GM21737 (cell line): ENCODE results near the gene IGFL1.
"Not testable (repeated sequence)": the region's sequence is repeated elsewhere in the genome, so short reads cannot be mapped to it uniquely, and the experiment has no call there.

Experiments used
- ATAC-seq: cut with Tn5 transposase; IDR thresholded peaks from one replicate; pipeline ENCODE4 v1.9.1; 2021; ENCODE audit warnings: mild to moderate bottlenecking, moderate library complexity; ENCODE audit not compliant: unreplicated experiment

The IGFL1 gene

GRCh38 chr19:46201454-46202310 is 27.9 kb upstream of the IGFL1 start:
- ATAC-seq: no peak

GRCh38 chr19:46202426-46202825 is 27.1 kb upstream of the IGFL1 start:
- no peak for ATAC-seq

GRCh38 chr19:46202872-46203860 is 26.4 kb upstream of the IGFL1 start:
- no peak for ATAC-seq

GRCh38 chr19:46204008-46204407 is 25.5 kb upstream of the IGFL1 start:
- ATAC-seq: no peak

GRCh38 chr19:46205183-46205984 is 24.2 kb upstream of the IGFL1 start:
- no peak for ATAC-seq

GRCh38 chr19:46206176-46206575 is 23.4 kb upstream of the IGFL1 start:
- ATAC-seq: no peak

- no peak for ATAC-seq
Observed at GRCh38 chr19:46206682-46207081, 22.9 kb upstream of the IGFL1 start.

GRCh38 chr19:46207858-46208257 is 21.7 kb upstream of the IGFL1 start:
- ATAC-seq: not testable (repeated sequence)

GRCh38 chr19:46209051-46209450 is 20.5 kb upstream of the IGFL1 start:
- no peak for ATAC-seq

GRCh38 chr19:46209472-46209871 is 20.1 kb upstream of the IGFL1 start:
- ATAC-seq: no peak

- ATAC-seq: no peak
Observed at GRCh38 chr19:46210669-46211068, 18.9 kb upstream of the IGFL1 start.

GRCh38 chr19:46211201-46211881 is 18.2 kb upstream of the IGFL1 start:
- ATAC-seq: no peak

- ATAC-seq: not testable (repeated sequence)
Observed at GRCh38 chr19:46212592-46212991, 16.9 kb upstream of the IGFL1 start.

- ATAC-seq: no peak
Observed at GRCh38 chr19:46213156-46213555, 16.4 kb upstream of the IGFL1 start.

- no peak for ATAC-seq
Observed at GRCh38 chr19:46213806-46214205, 15.7 kb upstream of the IGFL1 start.

GRCh38 chr19:46216612-46217011 is 12.9 kb upstream of the IGFL1 start:
- no peak for ATAC-seq

GRCh38 chr19:46217476-46217875 is 12.1 kb upstream of the IGFL1 start:
- ATAC-seq: no peak

GRCh38 chr19:46218160-46218559 is 11.4 kb upstream of the IGFL1 start:
- ATAC-seq: no peak

- no peak for ATAC-seq
Observed at GRCh38 chr19:46220038-46220615, 9.4 kb upstream of the IGFL1 start.

- no peak for ATAC-seq
Observed at GRCh38 chr19:46221152-46221551, 8.4 kb upstream of the IGFL1 start.
